ENCODE data around the gene HEPH. TPM values are rescaled to one million over a fixed set of nuclear protein-coding genes. Genes with fewer than 3 reads are reported as not detected.
A peak's percentile ranks its signal among the peaks of the same experiment; 100 is the strongest.

Gene HEPH
- total RNA-seq, 1 donor from 2014 or later = 0.50 TPM

- Mint-ChIP-seq H3K4me3 (ENCODE audit: unreplicated experiment) (no peak overlapping the region), H3K27ac (ENCODE audit: unreplicated experiment) (no peak overlapping the region), H3K27me3 (ENCODE audit: low read depth) (no peaks in the 10 kb centered on the region), H3K36me3 (ENCODE audit: low read depth) (peaks cover 2% of the 10 kb centered on the region), H3K4me1 (ENCODE audit: low read depth) (no peaks in the 10 kb centered on the region), H3K9me3 (ENCODE audit: low read depth) (peaks cover 53% of the 10 kb centered on the region)
- DNase-seq (ENCODE audit: low spot score) = no peak
- no peak for TF ChIP-seq CTCF (IDR thresholded peaks at IDR 0.05)
Measured at GRCh38 chrX:66176134-66176533, 12.1 kb downstream of the HEPH start.

- H3K27ac Mint-ChIP-seq (ENCODE audit: unreplicated experiment) = no peak overlapping the region
- no peaks in the 10 kb centered on the region for H3K27me3 Mint-ChIP-seq (ENCODE audit: low read depth)
- no peaks in the 10 kb centered on the region for H3K4me1 Mint-ChIP-seq (ENCODE audit: low read depth)
- no peaks in the 10 kb centered on the region for H3K36me3 Mint-ChIP-seq (ENCODE audit: low read depth)
- TF ChIP-seq CTCF (IDR thresholded peaks at IDR 0.05) = no peak
- H3K9me3 Mint-ChIP-seq (ENCODE audit: low read depth) = peaks cover 24% of the 10 kb centered on the region
- no peak overlapping the region for H3K4me3 Mint-ChIP-seq (ENCODE audit: unreplicated experiment)
- DNase-seq (ENCODE audit: low spot score) = no peak
Measured at GRCh38 chrX:66191563-66191962, 27.5 kb downstream of the HEPH start.

- H3K4me1 Mint-ChIP-seq (ENCODE audit: low read depth) = no peaks in the 10 kb centered on the region
- TF ChIP-seq CTCF (IDR thresholded peaks at IDR 0.05) = no peak
- H3K36me3 Mint-ChIP-seq (ENCODE audit: low read depth) = no peaks in the 10 kb centered on the region
- DNase-seq (ENCODE audit: low spot score) = no peak
- H3K27ac Mint-ChIP-seq (ENCODE audit: unreplicated experiment) = no peak overlapping the region
- peaks cover 6% of the 10 kb centered on the region for H3K9me3 Mint-ChIP-seq (ENCODE audit: low read depth)
- H3K27me3 Mint-ChIP-seq (ENCODE audit: low read depth) = no peaks in the 10 kb centered on the region
- no peak overlapping the region for H3K4me3 Mint-ChIP-seq (ENCODE audit: unreplicated experiment)
Measured at GRCh38 chrX:66193821-66194220, 29.8 kb downstream of the HEPH start.

- Mint-ChIP-seq H3K9me3 (ENCODE audit: low read depth) (peaks cover 3% of the 10 kb centered on the region), H3K27me3 (ENCODE audit: low read depth) (no peaks in the 10 kb centered on the region), H3K4me1 (ENCODE audit: low read depth) (no peaks in the 10 kb centered on the region), H3K27ac (ENCODE audit: unreplicated experiment) (no peak overlapping the region), H3K36me3 (ENCODE audit: low read depth) (no peaks in the 10 kb centered on the region), H3K4me3 (ENCODE audit: unreplicated experiment) (no peak overlapping the region)
- DNase-seq (ENCODE audit: low spot score) = no peak
- TF ChIP-seq CTCF (IDR thresholded peaks at IDR 0.05) = no peak
Measured at GRCh38 chrX:66200050-66200664, 36.1 kb downstream of the HEPH start.

DNA sequence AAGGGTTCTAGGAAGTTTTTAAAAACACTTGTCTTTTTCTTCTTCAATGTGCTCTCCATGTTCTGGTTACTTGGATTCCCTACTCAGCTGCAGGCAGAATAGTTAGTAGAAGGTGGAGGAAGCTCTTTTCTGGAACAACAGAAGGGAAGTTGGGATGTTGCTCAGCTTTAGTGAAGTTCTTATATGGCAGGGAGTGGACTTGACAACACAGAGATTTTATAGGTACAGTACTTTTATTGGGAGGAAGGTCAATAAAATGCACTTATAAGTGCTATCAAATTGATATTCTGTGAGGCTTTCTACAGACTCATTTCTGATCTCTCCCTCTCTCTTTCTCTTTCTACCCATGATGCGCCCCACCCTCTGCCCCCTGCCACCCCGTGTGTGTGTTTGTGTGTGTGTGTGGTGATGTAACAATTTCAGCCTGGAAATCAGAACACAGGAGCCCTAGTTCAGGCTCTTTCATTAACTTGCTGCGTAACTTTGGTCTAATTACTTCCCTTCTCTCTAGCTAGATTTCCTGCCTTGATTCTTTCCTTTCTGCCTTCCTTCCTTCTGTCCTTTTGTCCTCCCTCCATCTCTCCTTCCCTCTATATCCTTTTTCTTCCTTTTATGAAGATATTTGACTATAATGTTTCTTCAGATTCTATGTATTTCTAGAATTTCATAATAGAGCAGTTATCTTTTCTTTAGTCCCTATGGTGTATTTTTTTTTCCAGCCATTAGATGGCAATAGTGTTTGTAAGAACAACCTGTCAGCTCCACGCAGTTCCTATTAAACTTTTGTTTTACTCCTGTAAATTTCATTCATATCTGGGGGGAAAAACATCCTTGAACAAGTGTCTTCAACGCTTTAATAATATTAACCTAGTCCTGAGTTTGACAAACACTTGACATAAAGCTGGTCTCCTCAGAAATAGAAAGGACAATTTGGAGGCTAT is 37.1 kb downstream of the HEPH start:
- Mint-ChIP-seq H3K4me1 (ENCODE audit: low read depth) (no peaks in the 10 kb centered on the region), H3K27me3 (ENCODE audit: low read depth) (no peaks in the 10 kb centered on the region), H3K36me3 (ENCODE audit: low read depth) (no peaks in the 10 kb centered on the region), H3K4me3 (ENCODE audit: unreplicated experiment) (no peak overlapping the region), H3K9me3 (ENCODE audit: low read depth) (peaks cover 3% of the 10 kb centered on the region), H3K27ac (ENCODE audit: unreplicated experiment) (no peak overlapping the region)
- peak; percentile 62 for TF ChIP-seq CTCF (IDR thresholded peaks at IDR 0.05)
- no peak for DNase-seq (ENCODE audit: low spot score)

Measured in chondrocyte (in vitro differentiated cells).